Measurements from ENCODE around the gene GPD2. TPM values are rescaled to one million over a fixed set of nuclear protein-coding genes. Genes with fewer than 3 reads are reported as not detected.
"Not testable (repeated sequence)": the region's sequence is repeated elsewhere in the genome, so short reads cannot be mapped to it uniquely, and the experiment has no call there.

Gene GPD2
- total RNA-seq, 2 donors from 2014 or later, result 14.8 to 16.6 TPM

GRCh38 chr2:156512451-156512850 lies 76.3 kb downstream of the GPD2 start:
- DNase-seq (ENCODE audit: low spot score), result no peak
- intact Hi-C loops (cut with DNase I), result no loop called here

DNA sequence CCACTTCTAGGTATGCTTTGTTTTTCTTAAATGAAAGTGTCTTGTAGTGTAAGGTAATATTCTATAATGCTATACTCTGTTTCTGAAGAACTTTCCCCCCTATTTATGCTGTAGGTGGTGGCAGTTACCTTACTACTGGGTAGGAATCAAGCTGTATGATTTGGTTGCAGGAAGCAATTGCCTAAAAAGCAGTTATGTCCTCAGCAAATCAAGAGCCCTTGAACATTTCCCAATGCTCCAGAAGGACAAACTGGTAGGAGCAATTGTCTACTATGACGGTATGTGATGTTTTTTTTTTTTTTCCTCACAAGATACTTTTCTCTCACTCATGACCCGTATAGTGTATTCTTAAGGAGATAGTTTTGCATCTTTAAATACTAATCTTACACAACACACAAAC lies 77.0 kb downstream of the GPD2 start:
- intact Hi-C loops (cut with DNase I), result no loop called here
- DNase-seq (ENCODE audit: low spot score), result no peak

- intact Hi-C loops (cut with DNase I), result no loop called here
- no peak for DNase-seq (ENCODE audit: low spot score)
Measured at GRCh38 chr2:156517419-156517818, 81.2 kb downstream of the GPD2 start.

GRCh38 chr2:156518138-156518537 lies 82.0 kb downstream of the GPD2 start:
- no peak for DNase-seq (ENCODE audit: low spot score)
- intact Hi-C loops (cut with DNase I), result no loop called here

DNA sequence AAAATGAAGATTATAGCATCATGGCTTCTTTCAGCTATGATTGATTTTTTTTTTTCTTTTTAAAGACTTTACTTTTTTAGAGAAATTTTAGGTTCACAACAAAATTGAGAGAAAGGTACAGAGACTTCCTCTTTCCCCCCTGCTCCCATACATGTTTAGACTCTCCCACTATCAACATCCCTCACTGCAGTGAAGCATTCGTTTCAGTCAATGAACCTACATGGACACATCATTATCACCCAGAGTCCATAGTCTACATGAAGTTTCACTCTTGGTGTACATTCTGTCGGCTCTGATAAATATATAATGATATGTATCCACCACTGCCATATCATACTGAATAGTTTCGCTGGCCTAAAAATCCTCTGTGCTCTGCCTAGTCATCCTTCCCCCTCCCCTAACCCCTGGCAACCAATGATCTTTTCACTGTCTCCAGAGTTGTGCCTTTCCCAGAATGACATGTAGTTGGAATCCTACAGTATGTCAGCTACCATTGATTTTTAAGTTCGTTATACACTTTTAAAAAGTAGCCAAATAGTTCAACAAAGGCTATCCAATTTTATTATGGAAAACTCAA lies 86.8 kb downstream of the GPD2 start:
- intact Hi-C loops (cut with DNase I), result no loop called here

GRCh38 chr2:156526950-156527636 lies 90.9 kb downstream of the GPD2 start:
- DNase-seq (ENCODE audit: low spot score), result no peak
- intact Hi-C loops (cut with DNase I), result no loop called here

More for the DNA sequence above, 86.8 kb downstream of the GPD2 start:
- DNase-seq (ENCODE audit: low spot score), result no peak

GRCh38 chr2:156528583-156528982 lies 92.4 kb downstream of the GPD2 start:
- intact Hi-C loops (cut with DNase I); DNase-seq (ENCODE audit: low spot score): not testable (repeated sequence)

DNA sequence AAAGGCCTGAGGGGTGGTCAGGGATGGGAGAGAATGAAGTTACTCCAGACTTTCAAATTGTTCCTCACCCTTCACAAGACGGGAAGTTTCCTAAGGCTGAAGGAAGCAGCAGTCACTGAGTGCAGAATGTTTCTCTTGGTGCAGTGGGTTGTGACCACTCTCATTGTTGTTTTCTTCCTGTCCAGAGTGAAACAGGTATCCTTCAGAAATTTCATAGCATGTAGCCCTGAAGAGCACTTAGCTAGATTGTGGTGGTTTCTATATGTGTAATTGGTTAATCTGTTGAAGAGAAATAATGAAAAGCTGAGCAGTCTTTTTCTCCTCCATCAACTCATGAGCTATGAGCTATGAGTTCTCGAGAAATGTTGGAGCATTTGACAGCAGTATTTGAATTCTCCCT lies 96.8 kb downstream of the GPD2 start:
- intact Hi-C loops (cut with DNase I), result no loop called here
- DNase-seq (ENCODE audit: low spot score), result no peak

GRCh38 chr2:156536534-156536933 lies 100.4 kb downstream of the GPD2 start:
- intact Hi-C loops (cut with DNase I), result no loop called here
- no peak for DNase-seq (ENCODE audit: low spot score)

DNA sequence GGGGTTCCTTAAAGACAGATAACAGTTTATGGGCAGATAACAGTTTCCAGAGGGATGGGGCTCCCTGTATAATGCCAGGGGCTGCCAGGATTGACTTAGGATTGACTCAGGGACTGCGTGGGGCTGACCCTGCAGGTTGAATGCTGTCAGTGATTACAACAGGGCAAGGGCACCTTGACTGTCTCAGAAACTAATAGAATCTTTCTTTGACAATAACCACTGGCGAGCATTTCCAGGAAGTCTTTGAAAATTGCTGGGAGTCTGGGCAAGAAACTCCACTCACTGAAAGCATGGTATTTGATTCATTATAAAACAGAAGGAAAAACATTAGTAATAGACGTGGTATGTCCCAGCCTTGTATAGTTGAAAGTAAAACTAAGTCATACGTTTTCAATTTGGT lies 101.0 kb downstream of the GPD2 start:
- no peak for DNase-seq (ENCODE audit: low spot score)
- intact Hi-C loops (cut with DNase I), result no loop called here

DNA sequence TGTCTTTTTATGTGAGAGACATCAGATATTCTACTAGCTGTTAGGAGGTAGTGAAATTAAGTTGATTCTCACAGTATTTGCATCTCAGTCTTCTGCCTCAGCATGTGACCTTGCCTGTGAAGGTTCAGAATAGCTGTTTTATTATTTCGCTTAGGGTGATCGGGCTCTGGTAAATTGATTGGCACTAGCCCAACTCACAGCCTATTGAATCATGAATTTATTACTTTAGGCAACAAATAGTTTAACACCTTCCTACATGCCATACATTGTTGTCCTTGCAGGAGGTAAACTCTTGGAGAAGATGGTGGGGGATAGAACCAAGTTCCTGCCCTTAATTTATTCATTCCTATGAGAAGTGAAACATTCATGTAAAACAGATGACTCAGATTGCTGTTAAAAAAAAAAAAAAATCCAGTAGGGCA lies 101.9 kb downstream of the GPD2 start:
- no peak for DNase-seq (ENCODE audit: low spot score)
- intact Hi-C loops (cut with DNase I), result no loop called here

- intact Hi-C loops (cut with DNase I), result no loop called here
- DNase-seq (ENCODE audit: low spot score), result no peak
Measured at GRCh38 chr2:156539086-156539860, 103.1 kb downstream of the GPD2 start.

DNA sequence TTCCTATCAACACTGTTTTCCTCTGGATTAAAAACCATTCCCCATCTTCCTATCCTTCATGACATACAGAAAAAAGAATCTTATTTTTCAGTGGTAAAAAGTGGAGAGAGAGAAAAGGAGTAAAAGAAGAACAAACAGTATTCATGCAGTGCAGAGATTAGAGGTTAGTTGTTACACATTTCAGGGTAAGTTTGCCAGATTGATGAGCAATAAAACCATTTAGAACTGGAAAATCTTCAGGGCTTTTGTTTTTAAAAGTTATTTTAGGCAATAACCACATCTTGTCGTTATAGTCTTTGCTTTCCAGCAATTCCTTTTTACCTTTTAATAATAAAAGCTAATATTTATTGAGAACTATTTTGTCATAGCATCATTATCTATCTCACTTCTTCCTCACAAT lies 104.5 kb downstream of the GPD2 start:
- intact Hi-C loops (cut with DNase I), result no loop called here
- no peak for DNase-seq (ENCODE audit: low spot score)

DNA sequence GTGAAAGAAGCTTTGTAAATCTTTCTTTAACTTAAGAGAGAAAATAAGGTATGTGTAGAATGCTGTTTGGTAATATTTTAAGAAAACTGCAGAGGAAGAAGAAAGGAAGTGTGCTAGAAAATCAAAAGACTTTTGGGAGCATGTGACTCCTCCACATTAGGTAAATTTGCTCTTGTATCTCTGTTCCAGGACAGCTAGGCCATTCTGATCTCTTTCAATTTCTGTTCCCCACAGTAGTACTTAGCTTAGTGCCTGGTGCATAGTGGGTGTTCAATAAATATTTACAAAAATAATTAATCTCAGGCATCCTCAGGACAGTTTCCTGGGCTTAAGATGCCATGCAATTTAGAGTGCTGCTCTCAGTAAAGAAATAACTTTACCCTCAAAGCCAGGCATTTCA lies 105.0 kb downstream of the GPD2 start:
- no peak for DNase-seq (ENCODE audit: low spot score)
- intact Hi-C loops (cut with DNase I), result no loop called here

GRCh38 chr2:156541706-156542105 lies 105.5 kb downstream of the GPD2 start:
- intact Hi-C loops (cut with DNase I), result no loop called here
- DNase-seq (ENCODE audit: low spot score), result no peak

GRCh38 chr2:156548413-156548812 lies 112.2 kb downstream of the GPD2 start:
- no peak for DNase-seq (ENCODE audit: low spot score)
- intact Hi-C loops (cut with DNase I), result no loop called here

- intact Hi-C loops (cut with DNase I), result no loop called here
- DNase-seq (ENCODE audit: low spot score), result no peak
Measured at GRCh38 chr2:156553714-156554442, 117.7 kb downstream of the GPD2 start.

DNA sequence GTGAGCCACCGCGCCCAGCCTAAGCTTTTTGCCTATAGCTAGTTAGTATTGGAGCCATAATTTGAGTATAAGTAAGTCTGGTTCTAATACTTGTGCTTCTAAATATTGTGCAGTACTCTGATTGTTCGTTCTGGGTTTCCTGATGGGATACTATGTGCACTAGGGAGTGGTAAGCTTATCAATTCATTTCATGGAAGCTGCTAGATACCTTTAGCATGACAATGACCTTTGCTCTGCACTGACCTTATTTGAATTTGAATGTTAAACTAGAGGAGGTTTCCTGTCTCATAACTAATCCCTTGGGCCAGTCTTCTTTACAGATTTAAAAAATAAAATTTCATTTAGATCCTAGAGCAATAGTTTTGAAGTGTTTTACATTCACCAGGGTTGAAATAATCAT lies 125.1 kb downstream of the GPD2 start:
- intact Hi-C loops (cut with DNase I), result no loop called here
- DNase-seq (ENCODE audit: low spot score), result no peak

- no peak for DNase-seq (ENCODE audit: low spot score)
- intact Hi-C loops (cut with DNase I), result no loop called here
Measured at GRCh38 chr2:156562124-156562523, 125.9 kb downstream of the GPD2 start.

Measured in posterior vena cava (tissue), 2 donors.